ENCODE measurements around the gene HPSE2.
"Not testable (repeated sequence)": the region's sequence is repeated elsewhere in the genome, so short reads cannot be mapped to it uniquely, and the experiment has no call there.

The HPSE2 gene

DNA sequence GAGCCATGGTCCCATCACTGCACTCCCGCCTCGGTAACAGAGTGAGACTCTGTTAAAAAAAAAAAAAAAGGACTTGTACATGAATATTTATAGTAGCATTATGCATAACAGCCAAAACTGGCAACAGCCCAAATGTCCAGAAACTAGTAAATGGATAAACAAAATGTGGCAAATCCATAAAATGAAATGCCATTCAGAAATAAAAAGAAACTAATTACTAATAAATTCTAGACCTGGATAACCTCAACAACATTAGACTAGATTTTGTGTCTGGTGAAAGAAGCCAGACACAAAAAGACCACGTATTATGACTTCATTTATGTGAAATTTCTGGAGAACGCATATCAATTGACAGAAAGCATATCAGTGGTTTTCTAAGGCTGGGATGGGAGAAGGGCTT is 74.5 kb downstream of the HPSE2 start:
- DNase-seq (ENCODE audit: low read depth), result no peak

DNA sequence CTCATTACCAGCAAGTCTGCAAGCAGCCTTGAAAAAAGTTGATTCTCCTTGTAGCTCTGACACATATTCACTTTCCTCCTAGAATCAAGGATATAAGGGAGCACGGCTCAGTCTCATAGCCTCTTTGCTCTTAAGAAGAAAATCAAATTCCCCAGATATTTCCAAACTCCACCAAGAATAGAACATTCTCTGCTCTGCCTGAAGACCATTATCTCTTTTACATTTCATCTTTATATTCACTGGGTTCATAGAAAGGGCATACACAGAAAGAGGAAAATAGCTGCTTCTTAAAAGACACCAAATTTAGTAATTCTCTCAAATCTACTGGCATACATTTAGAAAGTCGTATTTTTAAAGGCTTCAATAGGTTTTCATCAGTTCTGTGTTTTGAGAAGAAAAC is 92.0 kb downstream of the HPSE2 start:
- no peak for DNase-seq (ENCODE audit: low read depth)

DNA sequence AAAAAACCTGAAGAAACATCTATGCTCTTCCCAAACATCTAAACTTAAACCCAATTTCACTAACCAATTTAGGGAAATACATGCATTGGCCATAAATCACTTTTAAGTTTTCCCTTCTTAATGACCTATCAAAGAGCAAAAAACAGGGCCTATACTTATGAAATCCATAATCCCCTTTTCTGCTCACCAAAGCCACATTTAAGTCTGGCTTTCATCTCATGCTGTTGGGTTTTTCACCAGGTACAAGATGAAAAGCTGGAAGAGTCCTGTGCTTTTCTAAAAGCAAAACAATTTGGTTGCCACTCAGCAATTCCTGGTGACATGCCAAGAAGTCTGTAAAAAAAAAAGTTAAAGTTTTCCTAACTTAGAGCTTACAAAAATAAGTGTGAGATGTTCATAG is 92.6 kb downstream of the HPSE2 start:
- DNase-seq (ENCODE audit: low read depth), result no peak

DNA sequence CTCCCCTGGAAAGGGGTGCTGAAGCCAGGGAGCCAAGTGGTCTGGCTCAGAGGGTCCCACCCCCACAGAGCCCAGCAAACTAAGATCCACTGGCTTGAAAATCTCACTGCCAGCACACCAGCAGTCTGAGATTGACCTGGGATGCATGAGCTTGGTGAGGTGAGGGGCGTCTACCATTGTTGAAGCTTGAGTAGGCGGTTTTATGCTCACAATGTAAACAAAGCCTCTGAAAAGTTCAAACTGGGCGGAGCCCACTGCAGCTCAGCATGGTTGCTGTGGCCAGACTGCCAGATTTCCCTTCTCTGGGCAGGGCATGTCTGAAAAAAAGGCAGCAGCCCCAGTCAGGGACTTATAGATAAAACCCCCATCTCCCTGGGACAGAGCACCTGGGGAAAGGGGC is 102.8 kb downstream of the HPSE2 start:
- not testable (repeated sequence) for DNase-seq (ENCODE audit: low read depth)

DNA sequence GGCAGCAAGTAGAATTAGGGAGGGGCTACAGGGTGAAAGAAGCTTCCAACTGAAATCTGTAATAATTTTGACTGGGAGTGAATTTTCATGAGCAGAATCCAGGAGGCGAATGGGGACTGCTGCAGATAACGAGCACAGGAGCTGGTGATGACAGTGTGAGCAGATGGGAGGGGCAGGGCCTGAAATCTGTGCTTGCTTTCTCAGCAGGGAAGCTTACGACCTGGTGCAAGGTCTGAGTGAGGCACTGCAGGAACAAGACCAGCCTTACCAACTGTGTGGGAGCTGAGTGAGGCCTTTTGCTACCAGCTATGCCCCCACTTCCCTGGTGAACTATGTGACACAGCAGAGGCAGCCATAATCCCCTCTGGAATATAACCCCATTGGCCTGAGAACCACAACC is 109.8 kb downstream of the HPSE2 start:
- DNase-seq (ENCODE audit: low read depth), result no peak

DNA sequence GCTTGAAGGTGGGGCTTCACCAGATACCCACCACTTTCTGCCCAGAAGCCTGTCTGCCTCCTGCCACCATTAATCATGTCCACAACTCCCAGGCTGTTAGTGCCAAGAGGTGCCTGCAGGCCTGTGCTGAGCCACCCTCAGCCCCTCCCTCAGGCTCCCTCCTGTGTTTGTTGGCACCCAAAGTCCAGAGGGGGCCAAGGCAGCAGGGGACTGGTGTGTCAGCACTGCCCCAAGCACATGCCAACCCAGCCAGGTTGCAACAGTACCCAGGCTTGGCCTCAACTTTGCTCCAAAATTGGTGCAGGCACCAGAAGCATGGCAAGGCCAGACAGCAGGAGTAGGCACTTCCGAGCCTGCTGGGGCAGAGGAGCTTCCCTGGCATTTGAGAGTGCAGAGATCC is 111.3 kb downstream of the HPSE2 start:
- no peak for DNase-seq (ENCODE audit: low read depth)

DNA sequence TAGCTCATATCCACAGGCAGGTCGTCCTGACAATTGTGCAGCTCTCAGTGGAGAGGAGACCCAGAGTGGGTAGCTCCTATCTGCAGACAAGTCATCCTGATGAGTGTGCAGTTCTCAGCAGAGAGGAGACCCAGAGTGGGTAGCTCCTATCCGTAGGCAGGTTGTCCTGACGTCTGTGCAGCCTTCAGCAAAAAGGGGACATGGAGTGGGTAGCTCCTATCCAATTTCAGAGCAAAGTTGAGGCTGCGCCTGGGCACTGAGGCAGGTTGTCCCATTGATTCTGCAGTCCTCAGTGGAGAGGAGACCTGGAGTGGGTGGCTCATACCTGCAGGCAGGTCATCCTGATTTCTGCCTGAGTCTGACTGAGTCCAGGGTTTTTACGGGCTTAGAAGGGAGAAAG is 111.8 kb downstream of the HPSE2 start:
- DNase-seq (ENCODE audit: low read depth), result no peak

DNA sequence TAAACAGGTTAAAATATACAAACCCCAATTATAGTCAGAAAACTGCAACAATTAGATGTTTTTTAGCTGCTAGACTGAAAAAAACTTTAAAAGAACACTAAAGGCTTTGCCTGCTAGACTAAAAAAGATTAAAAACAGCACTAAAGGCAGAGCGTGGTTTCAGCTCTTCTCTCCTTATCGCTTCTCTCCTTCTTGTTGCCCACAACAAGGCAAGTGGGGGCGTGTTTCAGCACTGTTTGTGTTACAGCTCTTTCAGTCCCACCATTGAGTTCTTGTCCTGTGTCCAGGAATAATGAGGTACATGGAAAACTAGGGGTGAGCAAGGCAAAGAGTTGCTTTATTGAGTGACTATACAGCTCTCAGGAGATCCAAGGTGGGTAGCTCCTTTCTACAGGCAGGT is 112.3 kb downstream of the HPSE2 start:
- no peak for DNase-seq (ENCODE audit: low read depth)

DNA sequence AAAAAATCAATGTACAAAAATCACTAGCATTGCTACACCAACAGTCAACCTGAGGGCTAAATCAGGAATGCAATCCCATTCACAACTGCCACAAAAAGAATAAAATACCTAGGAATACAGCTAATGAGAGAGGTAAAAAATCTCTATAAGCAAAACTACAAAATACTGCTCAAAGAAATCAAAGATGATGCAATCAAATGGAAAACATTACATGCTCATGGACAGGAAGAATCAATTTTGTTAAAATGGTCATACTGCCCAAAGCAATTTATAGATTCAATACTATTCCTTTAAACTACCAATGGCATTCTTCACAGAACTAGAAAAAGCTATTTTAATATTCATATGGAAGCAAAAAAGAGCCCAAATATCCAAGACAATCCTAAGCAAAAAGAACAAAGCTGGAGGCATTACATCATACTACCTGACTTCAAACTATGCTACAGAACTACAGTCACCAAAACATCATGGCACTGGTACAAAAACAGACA is 116.3 kb downstream of the HPSE2 start:
- no peak for DNase-seq (ENCODE audit: low read depth)

DNA sequence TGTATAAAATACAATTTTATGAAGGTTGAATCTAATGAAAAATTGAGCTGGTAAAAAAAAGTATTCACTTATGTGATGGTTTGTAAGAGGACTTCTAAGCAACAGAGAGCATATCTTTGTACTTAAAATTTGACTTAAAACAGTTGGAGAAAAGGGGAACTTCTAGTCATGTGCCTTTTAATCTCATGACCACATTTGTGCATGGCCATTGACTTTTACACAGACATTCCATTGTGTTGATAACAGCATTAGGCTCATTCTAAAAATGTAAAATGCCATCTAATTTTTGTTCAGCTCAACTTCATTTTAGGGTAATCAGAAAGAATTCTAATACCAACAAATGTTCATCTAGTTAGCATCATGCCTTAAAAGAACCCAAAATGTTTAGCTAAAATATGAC is 119.9 kb downstream of the HPSE2 start:
- DNase-seq (ENCODE audit: low read depth), result no peak

DNA sequence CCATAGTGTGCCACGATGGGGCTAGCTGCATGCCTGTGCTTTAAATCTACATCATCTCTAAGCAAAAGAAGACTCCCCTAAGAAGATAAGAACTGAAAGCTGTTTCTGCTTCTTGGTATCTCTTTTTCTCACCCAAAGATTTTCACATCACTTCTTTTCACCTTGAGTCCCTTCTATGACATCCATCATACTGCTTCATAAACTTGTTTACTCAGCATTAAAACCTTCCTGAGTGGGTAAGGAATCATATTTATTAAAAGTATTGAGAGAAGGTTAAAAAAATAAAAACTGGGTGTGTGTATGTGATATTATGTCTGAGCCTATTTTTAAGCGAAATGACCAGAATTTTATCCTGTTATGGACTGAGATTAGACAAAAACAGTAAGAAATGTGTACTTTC is 150.3 kb downstream of the HPSE2 start:
- DNase-seq (ENCODE audit: low read depth), result no peak

DNA sequence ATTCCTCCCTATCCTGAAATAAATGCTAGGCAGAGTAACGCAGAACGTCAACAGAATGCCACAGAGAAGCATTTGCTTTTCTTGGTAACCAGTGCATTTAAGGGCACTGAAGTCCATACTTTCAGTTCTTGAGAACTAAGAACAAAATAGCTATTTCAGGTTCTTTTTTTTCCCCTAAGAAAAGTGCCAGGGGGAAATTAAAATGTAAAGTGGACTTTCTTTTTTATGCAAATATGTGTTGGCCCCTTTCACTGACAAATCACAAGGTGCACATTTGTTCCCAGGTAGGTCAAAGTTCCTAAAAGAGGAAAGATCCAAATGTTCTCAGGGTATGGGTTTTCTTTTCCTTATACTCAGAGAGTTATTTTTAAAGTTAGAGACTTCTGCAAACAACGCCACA is 151.5 kb downstream of the HPSE2 start:
- no peak for DNase-seq (ENCODE audit: low read depth)

DNA sequence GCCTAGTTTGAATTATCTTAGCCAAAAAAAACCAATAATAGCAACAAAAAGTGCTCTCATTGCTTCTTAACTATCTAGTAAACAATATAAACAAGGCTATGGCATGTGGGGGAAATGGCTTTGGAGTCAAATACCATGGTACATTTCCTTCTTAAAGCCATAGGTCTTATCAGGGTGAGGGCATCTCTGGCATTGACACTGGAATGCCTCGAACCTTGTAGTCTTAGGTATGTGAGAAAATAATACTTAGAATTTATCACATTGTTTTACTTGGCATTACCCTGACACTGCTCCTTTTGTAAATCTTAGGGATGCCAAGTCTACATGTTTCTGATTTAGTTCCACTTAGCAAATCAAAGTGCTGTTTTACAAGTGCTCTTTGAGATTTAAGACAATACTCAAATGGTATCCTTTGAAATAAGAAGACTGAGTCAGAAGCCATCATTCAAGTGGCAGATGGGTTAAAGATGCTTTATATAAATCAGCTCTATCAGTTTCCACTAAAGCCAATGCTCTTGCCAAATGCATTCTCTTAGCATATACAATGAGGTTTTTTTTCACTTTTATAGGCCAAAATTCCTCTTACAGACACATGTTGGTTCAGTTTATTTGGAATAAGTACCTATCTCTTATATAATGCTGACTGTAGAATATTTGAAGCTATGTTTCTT is 155.2 kb downstream of the HPSE2 start:
- DNase-seq (ENCODE audit: low read depth), result no peak

DNA sequence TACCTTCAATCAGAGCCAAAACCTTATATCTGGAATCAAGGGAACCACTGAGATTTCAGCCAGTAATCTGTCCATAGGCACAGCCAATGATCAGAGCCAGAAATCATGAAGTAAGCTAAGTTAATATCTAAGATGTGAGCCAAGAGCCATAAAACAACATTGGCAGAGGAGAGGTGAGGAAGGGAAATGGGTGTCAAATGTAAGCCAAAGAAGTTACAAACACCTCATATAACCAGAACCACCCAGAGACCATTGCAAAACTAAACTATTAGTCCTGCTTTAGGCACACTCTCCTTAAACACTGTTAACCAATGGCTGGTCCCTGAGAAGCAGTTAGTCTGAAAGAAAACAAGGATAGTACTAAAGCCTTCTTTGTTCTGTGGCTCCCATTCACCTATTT is 173.1 kb downstream of the HPSE2 start:
- no peak for DNase-seq (ENCODE audit: low read depth)

DNA sequence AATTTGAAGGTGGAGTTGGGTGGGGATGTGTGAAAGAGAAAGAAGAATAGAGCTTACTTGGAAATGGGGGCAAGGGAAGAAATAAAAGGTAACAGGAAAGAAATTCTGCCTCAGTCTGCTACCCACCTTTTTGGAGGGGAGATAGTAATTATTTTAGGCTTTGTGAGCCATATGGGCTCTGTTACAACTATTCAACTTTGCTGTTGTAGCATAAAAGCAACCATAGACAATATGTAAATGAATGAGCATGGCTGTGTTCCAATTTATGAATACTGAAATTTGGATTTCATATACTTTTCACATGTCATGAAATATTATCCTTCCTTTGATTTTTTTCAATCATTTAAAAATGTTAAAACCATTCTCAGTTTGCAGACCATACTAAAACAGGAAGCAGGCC is 176.9 kb downstream of the HPSE2 start:
- DNase-seq (ENCODE audit: low read depth), result no peak

DNA sequence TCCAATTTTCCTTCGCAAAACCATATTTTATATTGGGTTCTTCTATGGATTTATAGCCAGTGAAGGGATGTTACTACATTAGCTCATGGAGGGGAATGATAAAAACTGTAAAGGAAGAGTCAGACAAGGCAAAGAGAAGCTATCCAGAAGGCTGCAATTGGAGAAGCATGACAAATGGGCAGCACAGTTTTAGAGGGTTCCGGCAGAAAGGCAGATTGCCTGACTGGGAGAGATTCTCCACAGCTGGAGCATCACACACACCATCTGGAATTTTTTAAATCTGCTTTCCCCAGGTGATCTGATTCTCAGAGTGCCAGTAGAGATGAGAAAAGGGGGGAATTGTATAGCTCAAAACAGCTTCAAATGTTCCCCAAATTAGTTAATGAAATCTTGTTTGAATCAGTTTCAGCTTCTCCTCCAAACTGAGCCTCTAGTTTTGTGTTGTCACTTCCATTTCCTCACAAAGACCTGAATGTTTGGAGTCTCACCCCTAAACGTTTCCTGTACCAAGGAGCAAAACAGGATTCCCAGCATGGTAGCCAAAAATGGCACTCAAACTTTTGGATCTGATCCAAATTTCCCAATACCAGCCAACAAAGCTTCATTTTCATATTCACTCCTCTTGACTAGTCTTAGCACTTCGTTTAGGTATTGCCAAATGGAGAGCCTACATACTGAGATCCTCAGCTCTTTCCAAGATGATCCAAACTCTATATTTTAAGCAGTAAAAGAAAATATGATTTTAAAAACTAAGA is 177.5 kb downstream of the HPSE2 start:
- no peak for DNase-seq (ENCODE audit: low read depth)

DNA sequence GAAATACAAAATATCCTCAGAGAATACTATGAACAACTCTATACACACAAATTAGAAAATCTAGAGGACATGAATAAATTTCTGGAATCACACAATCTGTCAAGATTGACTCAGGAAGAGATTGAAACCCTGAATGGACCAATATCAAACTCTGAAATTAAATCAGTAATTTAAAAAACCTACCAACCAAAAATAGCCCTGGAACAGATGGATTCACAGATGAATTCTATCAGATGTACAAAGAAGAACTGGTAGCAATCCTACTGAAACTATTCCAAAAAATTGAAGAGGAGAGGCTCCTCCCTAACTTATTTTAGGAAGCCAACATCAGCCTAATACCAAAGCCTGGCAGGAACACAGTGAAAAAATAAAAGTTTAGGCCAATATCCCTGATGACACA is 190.0 kb downstream of the HPSE2 start:
- no peak for DNase-seq (ENCODE audit: low read depth)

DNA sequence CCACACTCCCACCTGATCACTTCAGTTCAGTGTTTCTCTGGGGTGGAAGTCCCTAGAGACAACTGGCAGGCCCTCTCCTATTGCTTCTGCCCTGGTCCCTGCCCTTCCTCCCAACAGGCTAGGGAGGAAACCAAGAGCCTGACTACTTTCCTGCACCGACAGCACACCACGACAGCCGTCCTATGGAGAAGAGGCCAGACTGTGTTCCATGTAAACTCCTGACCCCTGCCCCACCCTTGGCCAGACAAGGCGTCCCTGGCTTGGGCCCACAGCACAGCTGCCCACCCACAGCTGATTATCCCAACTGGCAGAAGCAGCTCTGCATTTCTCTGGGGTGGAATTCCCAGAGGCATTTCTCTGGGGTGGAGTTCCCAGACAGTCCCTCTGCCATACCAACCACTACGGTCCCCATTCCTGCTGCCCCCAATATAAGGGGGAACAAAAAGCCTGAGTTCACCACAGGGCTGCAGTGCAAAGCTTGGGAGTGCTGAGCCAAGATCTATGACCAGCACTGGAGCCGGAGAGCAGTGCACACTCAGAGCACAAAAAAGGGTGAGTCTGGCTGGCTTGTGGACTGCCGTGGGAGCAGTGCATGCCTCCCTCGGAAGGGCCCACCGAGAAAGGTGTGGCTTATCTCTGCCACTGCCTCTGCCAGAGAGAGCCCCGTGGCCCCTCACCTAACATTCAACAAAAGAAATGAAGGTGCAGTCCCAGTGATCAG is 193.4 kb downstream of the HPSE2 start:
- no peak for DNase-seq (ENCODE audit: low read depth)

DNA sequence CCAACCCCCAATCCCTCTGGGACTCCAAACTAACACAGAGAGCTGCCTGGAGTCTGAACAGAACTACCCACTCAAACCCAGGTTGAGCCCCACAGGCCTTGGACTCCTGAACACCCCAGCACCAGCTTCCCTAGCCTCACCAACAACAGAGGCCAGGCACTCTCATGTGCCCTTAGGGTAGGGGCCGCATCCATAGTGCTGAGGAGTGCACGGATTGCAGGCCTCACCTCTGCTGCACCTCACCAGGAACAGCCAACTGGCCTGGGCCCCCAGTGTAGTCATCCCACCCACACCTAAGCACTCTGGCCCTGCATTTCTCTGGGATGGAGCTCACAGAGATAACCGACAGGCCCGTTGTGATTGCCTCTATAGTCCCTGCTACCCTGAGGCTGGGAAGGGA is 194.2 kb downstream of the HPSE2 start:
- no peak for DNase-seq (ENCODE audit: low read depth)

DNA sequence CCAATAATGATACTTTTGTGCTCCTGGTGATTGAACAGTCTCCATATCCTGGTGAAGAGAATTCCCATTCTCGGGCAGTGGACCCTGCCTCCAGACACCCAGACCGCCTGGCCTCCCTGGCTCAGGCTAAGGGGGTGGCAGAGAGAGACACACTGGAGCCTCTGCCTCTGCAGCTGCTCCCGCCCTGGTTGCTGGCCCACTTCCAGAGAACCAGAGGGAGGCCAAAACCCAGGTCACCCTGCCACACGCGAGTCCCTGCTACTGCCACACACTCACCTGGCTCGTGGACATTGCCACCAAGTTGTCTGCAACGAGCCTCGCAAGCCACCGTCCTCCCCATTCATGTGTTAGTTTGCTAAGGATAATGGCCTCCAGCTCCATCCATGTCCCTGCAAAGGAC is 221.8 kb downstream of the HPSE2 start:
- no peak for DNase-seq (ENCODE audit: low read depth)

DNA sequence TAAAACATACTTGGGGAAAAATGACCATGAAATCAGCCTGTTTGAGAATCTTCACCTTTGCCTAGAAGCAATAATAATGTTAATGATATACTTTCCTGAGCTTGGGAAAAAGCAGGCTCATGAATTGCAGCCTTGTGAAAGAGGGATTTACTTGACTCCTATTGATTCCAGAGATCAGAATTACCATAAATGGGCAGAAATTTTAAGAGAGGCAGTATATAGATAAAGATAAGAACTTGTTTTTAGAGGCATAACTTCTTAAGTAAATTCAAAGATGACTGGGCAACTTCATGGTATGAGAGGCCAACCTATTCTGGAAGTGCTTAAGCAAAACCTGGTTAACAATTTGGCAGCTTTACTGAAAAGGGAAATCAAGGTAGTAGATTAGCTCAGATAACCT is 225.4 kb downstream of the HPSE2 start:
- no peak for DNase-seq (ENCODE audit: low read depth)

DNA sequence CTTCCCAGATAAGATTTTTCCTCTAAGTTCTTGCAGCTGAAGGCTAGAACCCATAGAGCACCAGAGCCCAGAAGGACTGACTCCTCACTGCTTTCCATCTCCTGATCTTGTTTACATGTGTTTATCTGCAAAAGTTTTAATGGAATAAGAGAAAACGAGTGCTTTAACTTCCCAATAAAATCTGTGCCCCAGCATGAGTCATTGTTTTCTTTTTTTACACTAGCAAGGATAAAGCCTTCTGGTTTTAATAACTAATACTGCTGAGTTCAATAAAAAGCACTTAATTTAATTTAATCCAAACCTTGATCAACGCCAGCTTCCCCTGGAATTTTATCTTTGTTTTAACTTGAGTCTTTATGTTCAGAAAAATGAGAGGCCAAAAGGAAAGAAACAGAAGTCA is 227.6 kb downstream of the HPSE2 start:
- DNase-seq (ENCODE audit: low read depth), result no peak

DNA sequence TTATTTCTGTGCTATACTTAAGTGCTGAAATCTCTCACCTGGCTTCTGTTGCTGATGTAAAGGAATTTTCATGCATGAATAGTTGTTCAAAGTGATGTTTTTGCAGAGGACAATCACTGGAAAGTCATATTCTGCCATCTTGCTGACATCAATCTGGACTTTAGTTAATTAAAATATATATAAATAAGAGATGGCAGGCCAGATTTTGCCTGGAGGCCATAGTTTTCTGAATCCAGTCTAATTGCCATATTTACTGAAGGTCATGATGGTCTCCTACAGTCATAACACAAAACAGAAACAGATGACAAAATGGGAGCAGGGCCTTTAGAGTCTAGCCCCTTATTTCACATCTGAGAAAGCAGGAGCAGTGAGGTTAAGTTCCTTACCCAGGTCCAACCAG is 228.2 kb downstream of the HPSE2 start:
- DNase-seq (ENCODE audit: low read depth), result no peak

All from activated T-helper 9 cell treated with anti-CD3 and anti-CD28 coated beads, Interleukin-2, amount 50 U/mL, for 16 hours (primary cell).